PC-9 (cell line): ENCODE results near the gene TAF7. TPM values are rescaled to one million over a fixed set of nuclear protein-coding genes. Genes with fewer than 3 reads are reported as not detected.
"Not testable (repeated sequence)": the region's sequence is repeated elsewhere in the genome, so short reads cannot be mapped to it uniquely, and the experiment has no call there.

ENCODE experiments used
- BruUV-seq: library from RNA; stranded (reverse); fragments of 400-500 nt; replicated peaks from 2 replicates; lab custom pipeline; 2021; lab: Mats Ljungman, UMichigan
- CTCF ChIA-PET: fragments of 300-600 bp; sonication (Branson Sonifier 250); formaldehyde crosslinking; loops from one replicate; lab custom pipeline; 2022; ENCODE audit warnings: antibody characterized with exemption; lab: Charles Lee
- POLR2A ChIA-PET: fragments of 300-600 bp; sonication (Branson Sonifier 250); formaldehyde crosslinking; loops from one replicate; lab custom pipeline; 2022; ENCODE audit warnings: antibody characterized with exemption; ENCODE audit not compliant: unreplicated experiment; lab: Charles Lee
- DNase-seq, 2 experiments: peaks; one replicate each; pipeline versions ENCODE4 v3.0.0 to v3.0.0-alpha.2; 2015 to 2022; ENCODE audit warnings: mixed read lengths in 1 of 2
- H2AFZ ChIP-seq: fragments of 200-600 bp; sonication (generic); 2 replicates; pipeline ENCODE4 v1.8.1; 2017; ENCODE audit warnings: antibody characterized with exemption
- H3F3A ChIP-seq: fragments of 200-600 bp; sonication (generic); 2 replicates; pipeline ENCODE4 v1.8.1; 2017; ENCODE audit warnings: antibody characterized with exemption, mild to moderate bottlenecking, low read depth; ENCODE audit not compliant: insufficient read depth
- H3K27ac ChIP-seq: fragments of 200-600 bp; sonication (generic); 2 replicates; pipeline ENCODE4 v1.6.1; 2016; ENCODE audit warnings: mixed run types
- H3K27me3 ChIP-seq: fragments of 200-600 bp; sonication (generic); 2 replicates; pipeline ENCODE4 v1.6.1; 2016; ENCODE audit warnings: low read depth, mixed run types; ENCODE audit not compliant: insufficient read depth
- H3K36me3 ChIP-seq: fragments of 200-600 bp; sonication (generic); 2 replicates; pipeline ENCODE4 v1.6.1; 2016; ENCODE audit warnings: low read depth, mixed run types
- H3K4me1 ChIP-seq: fragments of 200-600 bp; sonication (generic); replicated peaks from 2 replicates; pipeline ENCODE4 v1.6.1; 2016; ENCODE audit warnings: mixed run types; ENCODE audit not compliant: insufficient read depth
- H3K4me2 ChIP-seq: fragments of 200-600 bp; sonication (generic); 2 replicates; pipeline ENCODE4 v1.6.1; 2017; ENCODE audit warnings: mixed run types
- H3K4me3 ChIP-seq: fragments of 200-600 bp; sonication (generic); 2 replicates; pipeline ENCODE4 v1.6.1; 2016; ENCODE audit warnings: mixed run types
- H3K79me2 ChIP-seq: fragments of 200-600 bp; sonication (generic); 2 replicates; pipeline ENCODE4 v1.6.1; 2017; ENCODE audit warnings: low read depth, mixed run types
- H3K9me2 ChIP-seq: fragments of 200-600 bp; sonication (generic); 2 replicates; pipeline ENCODE4 v1.8.1; 2017; ENCODE audit warnings: mild to moderate bottlenecking; ENCODE audit not compliant: insufficient read depth
- H3K9me3 ChIP-seq: fragments of 200-600 bp; sonication (generic); 2 replicates; pipeline ENCODE4 v1.8.1; 2016; ENCODE audit warnings: low read depth; ENCODE audit not compliant: insufficient read depth
- H4K20me1 ChIP-seq: fragments of 200-600 bp; sonication (generic); 2 replicates; pipeline ENCODE4 v1.8.1; 2017; ENCODE audit not compliant: insufficient read depth
- CTCF ChIP-seq: fragments of 200-600 bp; sonication (generic); conservative IDR thresholded peaks from 2 replicates; pipeline ENCODE4 v1.6.1; 2017; ENCODE audit warnings: mixed run types, antibody characterized with exemption, mild to moderate bottlenecking, moderate library complexity
- EZH2 ChIP-seq: fragments of 200-600 bp; sonication (generic); IDR thresholded peaks from 2 replicates; pipeline ENCODE4 v1.8.0; 2017; ENCODE audit warnings: antibody characterized with exemption, low read depth
- intact Hi-C: fragments of 100-400 bp; cut with micrococcal nuclease; formaldehyde crosslinking; loops from one replicate; pipeline ENCODE4 v1.10.0; 2022; ENCODE audit not compliant: unreplicated experiment
- total RNA-seq: library from RNA; stranded (reverse); gene quantifications from 2 replicates; pipeline ENCODE4 v1.2.3, GENCODE V29; 2021

Gene TAF7
- total RNA-seq, 1 experiment from 2014 or later, result 57.6 TPM

GRCh38 chr5:141319699-141320098, 885 bp downstream of the TAF7 start:
- H3K27me3 ChIP-seq, result 0 out of 2 replicates have a peak, but pooled peaks cover 6% of the 10 kb centered on the region
- ChIA-PET POLR2A (interaction anchor here (0.6 to 0.9 kb wide), 4 partner anchors 139 to 298 kb away, joined by 3 to 7 read pairs (median 5); no protein-coding TSS in a partner anchor), CTCF (interaction anchor here (0.5 to 1.3 kb wide), 5 partner anchors 9 to 244 kb away, joined by 3 to 5 read pairs (median 4); partner anchors contain the start of genes PCDHGA1 and PCDHGB2)
- no peaks in the 10 kb centered on the region for H4K20me1 ChIP-seq
- peaks cover 29% of the 10 kb centered on the region for H3K36me3 ChIP-seq
- no TSS peak for BruUV-seq
- H3K4me1 ChIP-seq, result 0 out of 2 replicates have a peak, but pooled peaks cover 5% of the 10 kb centered on the region
- peak overlapping the region; percentile 89 for H3K4me3 ChIP-seq
- H3K27ac ChIP-seq, result no peak overlapping the region
- intact Hi-C loops, result loop anchor here (10.0 kb wide), 2 partner anchors 95 to 205 kb away; partner anchors contain the start of genes PCDHGA10 and PCDHGB7
- peaks cover 56% of the 10 kb centered on the region for H3K9me3 ChIP-seq
- H3F3A ChIP-seq, result peaks cover 45% of the 10 kb centered on the region
- no peak overlapping the region for H2AFZ ChIP-seq
- DNase-seq, result no peak
- TF ChIP-seq EZH2, result no peak
- no peak for TF ChIP-seq CTCF
- peaks cover 25% of the 10 kb centered on the region for H3K79me2 ChIP-seq
- H3K4me2 ChIP-seq, result peak overlapping the region; percentile 76
- no peaks in the 10 kb centered on the region for H3K9me2 ChIP-seq

DNA sequence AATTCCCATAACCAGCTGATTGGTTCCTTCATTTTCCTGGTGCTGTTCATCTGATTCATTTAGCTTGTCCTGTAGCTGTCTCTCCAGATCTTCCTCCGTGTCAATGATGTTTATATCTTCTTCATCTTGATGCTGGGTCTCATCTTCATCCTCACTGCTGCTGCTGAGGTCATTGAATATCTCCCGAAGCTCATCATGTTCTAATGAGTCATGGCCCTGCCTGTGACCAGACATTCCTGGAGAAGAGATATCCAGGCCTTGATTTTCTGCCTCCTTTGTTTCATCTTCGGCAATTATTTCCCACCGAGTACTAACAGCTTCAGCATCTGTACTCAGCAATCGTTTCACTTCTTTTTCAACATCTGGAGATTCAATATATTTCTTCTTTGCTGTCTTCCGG, 1.4 kb downstream of the TAF7 start:
- CTCF ChIA-PET, result interaction anchor here (0.5 kb wide), 1 partner anchor 191 kb away, joined by 5 read pairs; no protein-coding TSS in a partner anchor
- H3K4me2 ChIP-seq, result peak overlapping the region; percentile 76; the same call in 1 of the 2 replicates

DNA sequence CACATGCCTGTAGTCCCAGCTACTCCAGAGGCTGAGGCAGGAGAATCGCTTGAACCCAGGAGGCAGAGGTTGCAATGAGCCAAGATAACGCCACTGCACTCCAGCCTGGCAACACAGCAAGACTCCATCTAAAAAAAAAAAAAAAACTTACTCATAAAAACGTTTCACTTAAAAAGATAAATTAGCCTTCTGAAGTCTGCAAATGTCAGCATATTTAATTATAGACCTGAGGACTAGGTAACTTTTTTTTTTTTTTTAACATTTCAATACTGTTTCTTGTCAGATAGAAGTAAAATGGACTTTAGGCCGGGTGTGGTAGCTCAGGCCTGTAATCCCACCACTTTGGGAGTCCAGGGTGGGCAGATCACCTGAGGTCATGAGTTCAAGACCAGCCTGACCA, 3.6 kb downstream of the TAF7 start:
- H3K4me1 ChIP-seq, BruUV-seq, H2AFZ ChIP-seq, CTCF ChIA-PET, DNase-seq, H3K27ac ChIP-seq, H3K9me2 ChIP-seq, H3K4me3 ChIP-seq, intact Hi-C loops, H3K4me2 ChIP-seq, H3K27me3 ChIP-seq, POLR2A ChIA-PET, H4K20me1 ChIP-seq: not testable (repeated sequence)
- Histone ChIP-seq H3K9me3 (peaks cover 54% of the 10 kb centered on the region), H3K79me2 (peaks cover 25% of the 10 kb centered on the region), H3K36me3 (peaks cover 29% of the 10 kb centered on the region), H3F3A (peaks cover 45% of the 10 kb centered on the region)

More for the DNA sequence above, 1.4 kb downstream of the TAF7 start:
- Histone ChIP-seq H3K27me3 (0 out of 2 replicates have a peak, but pooled peaks cover 6% of the 10 kb centered on the region), H3K36me3 (peaks cover 29% of the 10 kb centered on the region), H3K79me2 (peaks cover 25% of the 10 kb centered on the region), H3K4me1 (0 out of 2 replicates have a peak, but pooled peaks cover 5% of the 10 kb centered on the region), H3K27ac (no peak overlapping the region), H3K9me2 (no peaks in the 10 kb centered on the region), H2AFZ (no peak overlapping the region), H4K20me1 (no peaks in the 10 kb centered on the region), H3K9me3 (peaks cover 56% of the 10 kb centered on the region), H3F3A (peaks cover 45% of the 10 kb centered on the region), H3K4me3 (peak overlapping the region; percentile 89)
- intact Hi-C loops, result no loop called here
- TF ChIP-seq CTCF, result no peak
- no peak for TF ChIP-seq EZH2
- no TSS peak for BruUV-seq
- POLR2A ChIA-PET, result no interaction called here
- DNase-seq, result no peak
